GM19351 (cell line): ENCODE measurements around the gene FGA.

Experiments used
- ATAC-seq: cut with Tn5 transposase; IDR thresholded peaks from one replicate; pipeline ENCODE4 v1.9.1; 2021; ENCODE audit warnings: mild to moderate bottlenecking, moderate library complexity; ENCODE audit not compliant: unreplicated experiment

Gene FGA

DNA sequence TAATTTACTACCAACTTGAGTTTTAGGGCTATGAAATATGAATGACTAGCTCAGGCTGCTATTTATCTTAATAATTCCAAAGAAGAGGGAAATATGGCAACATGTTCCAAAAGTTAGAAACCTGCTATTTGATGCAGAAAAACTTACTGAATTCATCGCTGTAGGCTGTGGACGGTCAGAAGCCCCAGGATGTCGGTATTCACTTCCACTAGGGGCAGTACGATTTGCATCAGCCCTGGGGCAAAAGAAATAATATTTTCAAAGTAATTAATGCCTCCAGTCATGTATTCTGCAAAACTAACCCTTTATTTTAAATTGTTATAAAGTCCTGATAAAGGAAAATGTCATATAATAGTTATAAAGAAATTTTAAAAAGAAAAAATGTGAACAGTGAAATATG lies 44.9 kb downstream of the FGA start:
- no peak for ATAC-seq

DNA sequence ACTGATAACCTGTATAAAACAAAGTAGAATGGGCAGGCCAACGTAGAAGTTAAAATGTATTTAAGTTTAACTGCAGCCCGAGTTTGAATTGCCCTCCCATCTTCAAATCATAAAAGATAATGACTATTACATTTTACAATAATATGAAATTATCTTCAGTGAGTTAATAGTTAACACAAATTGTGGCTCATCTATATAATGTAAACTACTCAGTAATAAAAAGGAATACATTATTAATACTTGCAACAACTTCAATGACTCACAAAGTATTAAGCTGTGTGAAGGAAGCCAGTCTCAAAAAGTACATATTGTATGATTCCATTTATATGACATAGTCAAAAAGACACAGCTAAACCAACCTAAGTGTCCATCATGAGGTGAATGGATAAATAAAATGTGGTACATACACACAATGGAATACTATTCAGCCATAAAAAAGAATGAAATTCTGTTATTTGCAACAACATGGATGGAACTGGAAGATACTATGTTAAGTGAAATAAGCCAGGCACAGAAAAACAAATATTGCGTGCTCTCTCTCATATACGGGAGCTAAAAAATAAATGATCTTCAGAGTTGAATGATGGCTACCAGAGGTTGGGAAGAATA lies 48.2 kb downstream of the FGA start:
- ATAC-seq = no peak
